ENCODE measurements around the gene AQP12A. TPM values are rescaled to one million over a fixed set of nuclear protein-coding genes. Genes with fewer than 3 reads are reported as not detected.

AQP12A gene
- total RNA-seq, 2 experiments from 2014 or later = not detected

- intact Hi-C loops (cut with DNase I, micrococcal nuclease) = no loop called here
- peaks cover 0 to 13% of the 10 kb centered on the region in 2 experiments for H3K9me3 ChIP-seq (ENCODE audit: control insufficient read depth in 1 of 2, insufficient read depth in 1 of 2, low read length in 2 of 2)
- Mint-ChIP-seq H3K4me1 (ENCODE audit: low read depth) (no peaks in the 10 kb centered on the region), H3K36me3 (ENCODE audit: low read depth) (no peaks in the 10 kb centered on the region), H3K4me3 (no peak overlapping the region), H3K27me3 (no peaks in the 10 kb centered on the region), H3K9me3 (no peaks in the 10 kb centered on the region), H3K27ac (no peak overlapping the region)
- no peak overlapping the region for H3K27ac ChIP-seq (ENCODE audit: low read depth in 1 of 2, low read length in 2 of 2)
- H3K4me1 ChIP-seq (ENCODE audit: insufficient read depth, low read length) = peaks cover 19% of the 10 kb centered on the region
- no peak overlapping the region for H3K4me3 ChIP-seq (ENCODE audit: low read length)
- DNase-seq (no peak), ATAC-seq (ENCODE audit: poor library complexity) (no peak)
- no peak for TF ChIP-seq CTCF (IDR thresholded peaks at IDR 0.05)
- CTCF ChIA-PET = no interaction called here
- H3K36me3 ChIP-seq (ENCODE audit: insufficient read depth, low read length) = no peaks in the 10 kb centered on the region
- POLR2A ChIA-PET = no interaction called here
- H3K27me3 ChIP-seq (ENCODE audit: control insufficient read depth in 1 of 2, insufficient read depth in 2 of 2, low read length in 2 of 2) = peaks cover 0 to 6% of the 10 kb centered on the region in 2 experiments
Measured at GRCh38 chr2:240643093-240643810, 48.4 kb upstream of the AQP12A start.

GRCh38 chr2:240643811-240644150 is 47.9 kb upstream of the AQP12A start:
- H3K27ac Mint-ChIP-seq = no peak overlapping the region
- H3K4me1 Mint-ChIP-seq (ENCODE audit: low read depth) = no peaks in the 10 kb centered on the region

GRCh38 chr2:240644171-240644651 is 47.5 kb upstream of the AQP12A start:
- CTCF ChIA-PET = no interaction called here
- H3K4me1 ChIP-seq (ENCODE audit: insufficient read depth, low read length) = peaks cover 19% of the 10 kb centered on the region
- peak in 1 of 14 experiments; percentile 5 for DNase-seq
- Mint-ChIP-seq H3K27ac (no peak overlapping the region), H3K4me3 (no peak overlapping the region), H3K4me1 (ENCODE audit: low read depth) (no peaks in the 10 kb centered on the region), H3K27me3 (peaks cover 6% of the 10 kb centered on the region), H3K36me3 (ENCODE audit: low read depth) (no peaks in the 10 kb centered on the region), H3K9me3 (no peaks in the 10 kb centered on the region)
- peaks cover 0 to 13% of the 10 kb centered on the region in 2 experiments for H3K9me3 ChIP-seq (ENCODE audit: control insufficient read depth in 1 of 2, insufficient read depth in 1 of 2, low read length in 2 of 2)
- POLR2A ChIA-PET = no interaction called here
- intact Hi-C loops (cut with DNase I, micrococcal nuclease) = no loop called here
- no peak overlapping the region for H3K27ac ChIP-seq (ENCODE audit: low read depth in 1 of 2, low read length in 2 of 2)
- H3K36me3 ChIP-seq (ENCODE audit: insufficient read depth, low read length) = no peaks in the 10 kb centered on the region
- no peak for ATAC-seq (ENCODE audit: poor library complexity)
- no peak for TF ChIP-seq CTCF (IDR thresholded peaks at IDR 0.05)
- no peak overlapping the region for H3K4me3 ChIP-seq (ENCODE audit: low read length)
- H3K27me3 ChIP-seq (ENCODE audit: control insufficient read depth in 1 of 2, insufficient read depth in 2 of 2, low read length in 2 of 2) = peaks cover 0 to 6% of the 10 kb centered on the region in 2 experiments

More at GRCh38 chr2:240643811-240644150, 47.9 kb upstream of the AQP12A start:
- Mint-ChIP-seq H3K27me3 (peaks cover 5% of the 10 kb centered on the region), H3K36me3 (ENCODE audit: low read depth) (no peaks in the 10 kb centered on the region), H3K4me3 (no peak overlapping the region), H3K9me3 (no peaks in the 10 kb centered on the region)
- Histone ChIP-seq H3K27me3 (ENCODE audit: control insufficient read depth in 1 of 2, insufficient read depth in 2 of 2, low read length in 2 of 2) (peaks cover 0 to 6% of the 10 kb centered on the region in 2 experiments), H3K9me3 (ENCODE audit: control insufficient read depth in 1 of 2, insufficient read depth in 1 of 2, low read length in 2 of 2) (peaks cover 0 to 13% of the 10 kb centered on the region in 2 experiments), H3K36me3 (ENCODE audit: insufficient read depth, low read length) (no peaks in the 10 kb centered on the region), H3K4me1 (ENCODE audit: insufficient read depth, low read length) (peaks cover 19% of the 10 kb centered on the region), H3K27ac (ENCODE audit: low read depth in 1 of 2, low read length in 2 of 2) (no peak overlapping the region), H3K4me3 (ENCODE audit: low read length) (no peak overlapping the region)
- ChIA-PET POLR2A (no interaction called here), CTCF (no interaction called here)
- no peak for TF ChIP-seq CTCF (IDR thresholded peaks at IDR 0.05)
- no peak for DNase-seq
- ATAC-seq (ENCODE audit: poor library complexity) = no peak
- intact Hi-C loops (cut with DNase I, micrococcal nuclease) = no loop called here
